GM21529 (cell line): ENCODE data around the gene TNFRSF25.
"Not testable (repeated sequence)": the region's sequence is repeated elsewhere in the genome, so short reads cannot be mapped to it uniquely, and the experiment has no call there.

Source experiments
- ATAC-seq: cut with Tn5 transposase; IDR thresholded peaks from one replicate; pipeline ENCODE4 v1.9.1; 2021; ENCODE audit not compliant: unreplicated experiment

The TNFRSF25 gene

GRCh38 chr1:6470132-6471085 is 4.4 kb upstream of the TNFRSF25 start:
- ATAC-seq, result no peak

GRCh38 chr1:6468729-6469461 is 2.9 kb upstream of the TNFRSF25 start:
- ATAC-seq, result no peak

- no peak for ATAC-seq
Observed at GRCh38 chr1:6467744-6468688, 2.0 kb upstream of the TNFRSF25 start.

- ATAC-seq, result no peak
Observed at GRCh38 chr1:6467224-6467623, 1.3 kb upstream of the TNFRSF25 start.

- ATAC-seq, result no peak
Observed at GRCh38 chr1:6466751-6467150, 778 bp upstream of the TNFRSF25 start.

- ATAC-seq, result no peak
Observed at GRCh38 chr1:6465461-6466005, 440 bp downstream of the TNFRSF25 start.

- ATAC-seq, result no peak
Observed at GRCh38 chr1:6464915-6465314, 1.1 kb downstream of the TNFRSF25 start.

- ATAC-seq, result no peak
Observed at GRCh38 chr1:6464514-6464836, 1.5 kb downstream of the TNFRSF25 start.

- ATAC-seq, result no peak
Observed at GRCh38 chr1:6463120-6463412, 2.9 kb downstream of the TNFRSF25 start.

- ATAC-seq, result no peak
Observed at GRCh38 chr1:6462412-6463119, 3.4 kb downstream of the TNFRSF25 start.

- no peak for ATAC-seq
Observed at GRCh38 chr1:6461538-6462411, 4.2 kb downstream of the TNFRSF25 start.

GRCh38 chr1:6461051-6461530 is 4.9 kb downstream of the TNFRSF25 start:
- no peak for ATAC-seq

- ATAC-seq, result no peak
Observed at GRCh38 chr1:6460301-6461050, 5.5 kb downstream of the TNFRSF25 start.

- ATAC-seq, result no peak
Observed at GRCh38 chr1:6459850-6460265, 6.1 kb downstream of the TNFRSF25 start.

- ATAC-seq, result no peak
Observed at GRCh38 chr1:6456800-6457466, 9.0 kb downstream of the TNFRSF25 start.

GRCh38 chr1:6455752-6456520 is 10.0 kb downstream of the TNFRSF25 start:
- not testable (repeated sequence) for ATAC-seq
